PC-9 (cell line): ENCODE data around the gene SMPDL3B. TPM values are rescaled to one million over a fixed set of nuclear protein-coding genes. Genes with fewer than 3 reads are reported as not detected.
A peak's percentile ranks its signal among the peaks of the same experiment; 100 is the strongest.

Experiments
- BruUV-seq: library from RNA; stranded (reverse); fragments of 400-500 nt; replicated peaks from 2 replicates; lab custom pipeline; 2021; lab: Mats Ljungman, UMichigan
- CTCF ChIA-PET: fragments of 300-600 bp; sonication (Branson Sonifier 250); formaldehyde crosslinking; loops from one replicate; lab custom pipeline; 2022; ENCODE audit warnings: antibody characterized with exemption; lab: Charles Lee
- POLR2A ChIA-PET: fragments of 300-600 bp; sonication (Branson Sonifier 250); formaldehyde crosslinking; loops from one replicate; lab custom pipeline; 2022; ENCODE audit warnings: antibody characterized with exemption; ENCODE audit not compliant: unreplicated experiment; lab: Charles Lee
- DNase-seq, 2 experiments: peaks; one replicate each; pipeline versions ENCODE4 v3.0.0 to v3.0.0-alpha.2; 2015 to 2022; ENCODE audit warnings: mixed read lengths in 1 of 2
- H2AFZ ChIP-seq: fragments of 200-600 bp; sonication (generic); 2 replicates; pipeline ENCODE4 v1.8.1; 2017; ENCODE audit warnings: antibody characterized with exemption
- H3F3A ChIP-seq: fragments of 200-600 bp; sonication (generic); 2 replicates; pipeline ENCODE4 v1.8.1; 2017; ENCODE audit warnings: antibody characterized with exemption, mild to moderate bottlenecking, low read depth; ENCODE audit not compliant: insufficient read depth
- H3K27ac ChIP-seq: fragments of 200-600 bp; sonication (generic); 2 replicates; pipeline ENCODE4 v1.6.1; 2016; ENCODE audit warnings: mixed run types
- H3K27me3 ChIP-seq: fragments of 200-600 bp; sonication (generic); 2 replicates; pipeline ENCODE4 v1.6.1; 2016; ENCODE audit warnings: low read depth, mixed run types; ENCODE audit not compliant: insufficient read depth
- H3K36me3 ChIP-seq: fragments of 200-600 bp; sonication (generic); 2 replicates; pipeline ENCODE4 v1.6.1; 2016; ENCODE audit warnings: low read depth, mixed run types
- H3K4me1 ChIP-seq: fragments of 200-600 bp; sonication (generic); replicated peaks from 2 replicates; pipeline ENCODE4 v1.6.1; 2016; ENCODE audit warnings: mixed run types; ENCODE audit not compliant: insufficient read depth
- H3K4me2 ChIP-seq: fragments of 200-600 bp; sonication (generic); 2 replicates; pipeline ENCODE4 v1.6.1; 2017; ENCODE audit warnings: mixed run types
- H3K4me3 ChIP-seq: fragments of 200-600 bp; sonication (generic); 2 replicates; pipeline ENCODE4 v1.6.1; 2016; ENCODE audit warnings: mixed run types
- H3K79me2 ChIP-seq: fragments of 200-600 bp; sonication (generic); 2 replicates; pipeline ENCODE4 v1.6.1; 2017; ENCODE audit warnings: low read depth, mixed run types
- H3K9me2 ChIP-seq: fragments of 200-600 bp; sonication (generic); 2 replicates; pipeline ENCODE4 v1.8.1; 2017; ENCODE audit warnings: mild to moderate bottlenecking; ENCODE audit not compliant: insufficient read depth
- H3K9me3 ChIP-seq: fragments of 200-600 bp; sonication (generic); 2 replicates; pipeline ENCODE4 v1.8.1; 2016; ENCODE audit warnings: low read depth; ENCODE audit not compliant: insufficient read depth
- H4K20me1 ChIP-seq: fragments of 200-600 bp; sonication (generic); 2 replicates; pipeline ENCODE4 v1.8.1; 2017; ENCODE audit not compliant: insufficient read depth
- EZH2 ChIP-seq: fragments of 200-600 bp; sonication (generic); IDR thresholded peaks from 2 replicates; pipeline ENCODE4 v1.8.0; 2017; ENCODE audit warnings: antibody characterized with exemption, low read depth
- intact Hi-C: fragments of 100-400 bp; cut with micrococcal nuclease; formaldehyde crosslinking; loops from one replicate; pipeline ENCODE4 v1.10.0; 2022; ENCODE audit not compliant: unreplicated experiment
- total RNA-seq: library from RNA; stranded (reverse); gene quantifications from 2 replicates; pipeline ENCODE4 v1.2.3, GENCODE V29; 2021
- TF ChIP-seq, protein P1 (sequence below): fragments of 200-600 bp; sonication (generic); conservative IDR thresholded peaks from 2 replicates; pipeline ENCODE4 v1.6.1; 2017; ENCODE audit warnings: mixed run types, antibody characterized with exemption, mild to moderate bottlenecking, moderate library complexity

The SMPDL3B gene
- total RNA-seq, 1 experiment from 2014 or later = 26.5 TPM

DNA sequence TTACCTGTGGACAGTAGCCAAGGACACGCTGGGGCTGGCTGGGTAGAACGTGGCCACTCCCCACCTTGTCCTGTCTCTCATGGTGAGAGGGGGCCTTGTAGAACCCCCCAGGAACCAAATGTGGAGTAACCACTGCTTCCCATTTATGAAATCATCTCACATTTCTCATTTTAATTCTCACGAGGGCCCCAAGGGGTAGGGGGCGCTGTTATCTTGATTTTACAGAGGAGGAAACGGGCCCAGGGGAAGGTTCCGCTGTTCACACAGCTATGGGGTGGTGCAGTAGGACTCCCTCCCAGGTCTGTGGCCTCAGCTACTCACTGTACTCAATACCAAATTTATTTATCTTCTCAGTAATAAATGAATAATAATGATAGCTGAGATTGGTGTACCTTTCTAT lies 5.5 kb downstream of the SMPDL3B start:
- no peak for DNase-seq
- H3K27me3 ChIP-seq = no peaks in the 10 kb centered on the region
- no peaks in the 10 kb centered on the region for H3K9me2 ChIP-seq
- no peak overlapping the region for H2AFZ ChIP-seq
- ChIA-PET CTCF (no interaction called here), POLR2A (no interaction called here)
- H3K36me3 ChIP-seq = no peaks in the 10 kb centered on the region
- intact Hi-C loops = no loop called here
- BruUV-seq = no TSS peak
- no peak overlapping the region for H3K4me2 ChIP-seq
- H3F3A ChIP-seq = peaks cover 11% of the 10 kb centered on the region; the same call in 1 of the 2 replicates
- no peak overlapping the region for H3K4me3 ChIP-seq
- TF ChIP-seq, protein P1, sequence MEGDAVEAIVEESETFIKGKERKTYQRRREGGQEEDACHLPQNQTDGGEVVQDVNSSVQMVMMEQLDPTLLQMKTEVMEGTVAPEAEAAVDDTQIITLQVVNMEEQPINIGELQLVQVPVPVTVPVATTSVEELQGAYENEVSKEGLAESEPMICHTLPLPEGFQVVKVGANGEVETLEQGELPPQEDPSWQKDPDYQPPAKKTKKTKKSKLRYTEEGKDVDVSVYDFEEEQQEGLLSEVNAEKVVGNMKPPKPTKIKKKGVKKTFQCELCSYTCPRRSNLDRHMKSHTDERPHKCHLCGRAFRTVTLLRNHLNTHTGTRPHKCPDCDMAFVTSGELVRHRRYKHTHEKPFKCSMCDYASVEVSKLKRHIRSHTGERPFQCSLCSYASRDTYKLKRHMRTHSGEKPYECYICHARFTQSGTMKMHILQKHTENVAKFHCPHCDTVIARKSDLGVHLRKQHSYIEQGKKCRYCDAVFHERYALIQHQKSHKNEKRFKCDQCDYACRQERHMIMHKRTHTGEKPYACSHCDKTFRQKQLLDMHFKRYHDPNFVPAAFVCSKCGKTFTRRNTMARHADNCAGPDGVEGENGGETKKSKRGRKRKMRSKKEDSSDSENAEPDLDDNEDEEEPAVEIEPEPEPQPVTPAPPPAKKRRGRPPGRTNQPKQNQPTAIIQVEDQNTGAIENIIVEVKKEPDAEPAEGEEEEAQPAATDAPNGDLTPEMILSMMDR = 0 out of 2 replicates have a peak, but pooled peaks have one; percentile 30
- TF ChIP-seq EZH2 = no peak
- peaks cover 18% of the 10 kb centered on the region for H3K4me1 ChIP-seq
- H3K79me2 ChIP-seq = no peaks in the 10 kb centered on the region
- H4K20me1 ChIP-seq = no peaks in the 10 kb centered on the region
- H3K9me3 ChIP-seq = no peaks in the 10 kb centered on the region
- no peak overlapping the region for H3K27ac ChIP-seq

DNA sequence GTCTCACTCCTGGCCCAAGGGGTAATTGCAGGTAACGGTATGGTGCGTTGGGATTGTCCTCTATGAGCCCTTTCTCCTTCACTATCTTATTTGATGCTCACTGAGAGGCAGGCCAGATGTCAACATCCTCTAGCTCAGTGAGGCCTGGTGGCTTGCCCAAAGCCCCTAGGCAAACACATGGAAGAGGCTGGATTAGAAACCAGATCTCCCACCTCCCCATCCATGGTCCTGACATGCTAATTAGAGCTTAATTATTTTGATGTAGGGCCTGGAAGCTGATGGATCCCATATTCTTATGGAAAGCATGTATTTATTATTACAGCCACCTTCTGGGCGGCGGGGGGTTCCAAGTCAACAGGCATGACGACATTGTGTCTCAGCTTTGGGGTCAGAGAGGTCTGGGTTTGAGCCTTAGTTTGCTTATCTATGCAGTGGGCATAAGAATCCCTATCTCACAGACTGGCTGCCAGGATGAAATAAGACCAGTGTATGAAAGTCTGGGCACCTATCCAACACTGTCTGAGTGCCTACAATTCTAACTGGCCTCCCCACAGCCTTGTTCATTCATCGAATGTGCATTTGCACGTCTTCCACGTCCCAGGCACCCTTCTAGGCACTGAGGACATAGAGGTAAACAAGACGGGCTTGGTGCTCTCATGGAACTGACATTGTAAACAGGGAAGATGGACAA lies 6.2 kb downstream of the SMPDL3B start:
- Histone ChIP-seq H3K4me1 (peaks cover 14% of the 10 kb centered on the region), H3K9me3 (no peaks in the 10 kb centered on the region), H3K79me2 (no peaks in the 10 kb centered on the region), H3K4me3 (no peak overlapping the region), H3K27ac (no peak overlapping the region), H2AFZ (no peak overlapping the region), H3F3A (peaks cover 11% of the 10 kb centered on the region; the same call in 1 of the 2 replicates), H4K20me1 (no peaks in the 10 kb centered on the region), H3K9me2 (no peaks in the 10 kb centered on the region), H3K36me3 (no peaks in the 10 kb centered on the region), H3K27me3 (no peaks in the 10 kb centered on the region), H3K4me2 (no peak overlapping the region)
- POLR2A ChIA-PET = no interaction called here
- intact Hi-C loops = no loop called here
- DNase-seq = no peak
- BruUV-seq = no TSS peak
- CTCF ChIA-PET = interaction anchor here (0.6 kb wide), 1 partner anchor 26 kb away, joined by 3 read pairs; no protein-coding TSS in a partner anchor
- TF ChIP-seq, protein P1 = no peak
- TF ChIP-seq EZH2 = no peak

DNA sequence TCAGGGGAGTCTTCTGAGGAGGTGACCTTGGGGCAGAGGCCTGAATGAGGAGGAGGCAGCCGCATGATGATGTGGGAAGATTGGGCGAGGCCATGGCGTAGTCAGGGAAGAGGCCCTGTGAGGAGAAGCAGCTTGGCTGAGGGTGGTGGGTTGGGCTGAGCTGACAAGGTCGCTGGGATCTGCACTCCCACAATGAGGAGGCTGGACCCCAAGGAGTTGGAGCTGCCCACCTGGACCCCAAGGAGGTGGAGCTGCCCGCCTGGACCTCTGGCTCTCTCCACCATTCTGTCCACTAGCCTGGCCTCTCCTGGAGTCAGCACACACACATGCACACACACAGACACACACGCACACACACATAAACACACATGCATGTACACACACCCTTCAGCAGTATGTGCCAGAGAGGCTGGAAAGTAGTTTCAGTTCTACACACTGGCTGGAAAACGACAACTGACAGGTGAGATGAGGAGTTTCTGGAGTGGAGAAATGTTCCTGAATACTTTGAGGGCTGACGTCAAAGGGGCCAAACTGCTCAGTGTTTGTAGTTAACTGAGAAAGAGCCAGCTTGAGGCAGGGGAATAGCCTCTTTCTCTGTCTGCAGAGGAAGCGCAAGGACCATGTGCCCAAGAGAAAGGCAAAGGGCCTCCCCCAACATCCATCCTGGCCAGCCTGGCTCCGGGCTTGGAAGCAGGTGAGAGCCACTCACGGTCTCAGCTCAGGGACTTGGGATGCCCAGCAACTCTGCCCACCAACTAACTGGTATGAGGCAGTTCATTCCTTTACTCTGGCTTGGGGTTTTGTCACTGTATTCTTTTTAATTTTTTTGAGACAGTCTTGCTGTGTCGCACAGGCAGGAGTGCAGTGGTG lies 7.1 kb downstream of the SMPDL3B start:
- H3K9me3 ChIP-seq = no peaks in the 10 kb centered on the region
- no peak for DNase-seq
- H2AFZ ChIP-seq = no peak overlapping the region
- H4K20me1 ChIP-seq = no peaks in the 10 kb centered on the region
- H3K79me2 ChIP-seq = no peaks in the 10 kb centered on the region
- H3K9me2 ChIP-seq = no peaks in the 10 kb centered on the region
- no peaks in the 10 kb centered on the region for H3K36me3 ChIP-seq
- no peaks in the 10 kb centered on the region for H3K27me3 ChIP-seq
- peaks cover 14% of the 10 kb centered on the region for H3K4me1 ChIP-seq
- CTCF ChIA-PET = interaction anchor here (0.6 kb wide), 1 partner anchor 25 kb away, joined by 3 read pairs; no protein-coding TSS in a partner anchor
- intact Hi-C loops = no loop called here
- no peak overlapping the region for H3K4me3 ChIP-seq
- no peak overlapping the region for H3K27ac ChIP-seq
- POLR2A ChIA-PET = no interaction called here
- no peak overlapping the region for H3K4me2 ChIP-seq
- H3F3A ChIP-seq = peaks cover 11% of the 10 kb centered on the region; the same call in 1 of the 2 replicates
- no peak for TF ChIP-seq EZH2
- TF ChIP-seq, protein P1 = no peak
- no TSS peak for BruUV-seq
